Measurements from ENCODE around the gene ERAS.

ERAS gene, protein sequence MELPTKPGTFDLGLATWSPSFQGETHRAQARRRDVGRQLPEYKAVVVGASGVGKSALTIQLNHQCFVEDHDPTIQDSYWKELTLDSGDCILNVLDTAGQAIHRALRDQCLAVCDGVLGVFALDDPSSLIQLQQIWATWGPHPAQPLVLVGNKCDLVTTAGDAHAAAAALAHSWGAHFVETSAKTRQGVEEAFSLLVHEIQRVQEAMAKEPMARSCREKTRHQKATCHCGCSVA

DNA sequence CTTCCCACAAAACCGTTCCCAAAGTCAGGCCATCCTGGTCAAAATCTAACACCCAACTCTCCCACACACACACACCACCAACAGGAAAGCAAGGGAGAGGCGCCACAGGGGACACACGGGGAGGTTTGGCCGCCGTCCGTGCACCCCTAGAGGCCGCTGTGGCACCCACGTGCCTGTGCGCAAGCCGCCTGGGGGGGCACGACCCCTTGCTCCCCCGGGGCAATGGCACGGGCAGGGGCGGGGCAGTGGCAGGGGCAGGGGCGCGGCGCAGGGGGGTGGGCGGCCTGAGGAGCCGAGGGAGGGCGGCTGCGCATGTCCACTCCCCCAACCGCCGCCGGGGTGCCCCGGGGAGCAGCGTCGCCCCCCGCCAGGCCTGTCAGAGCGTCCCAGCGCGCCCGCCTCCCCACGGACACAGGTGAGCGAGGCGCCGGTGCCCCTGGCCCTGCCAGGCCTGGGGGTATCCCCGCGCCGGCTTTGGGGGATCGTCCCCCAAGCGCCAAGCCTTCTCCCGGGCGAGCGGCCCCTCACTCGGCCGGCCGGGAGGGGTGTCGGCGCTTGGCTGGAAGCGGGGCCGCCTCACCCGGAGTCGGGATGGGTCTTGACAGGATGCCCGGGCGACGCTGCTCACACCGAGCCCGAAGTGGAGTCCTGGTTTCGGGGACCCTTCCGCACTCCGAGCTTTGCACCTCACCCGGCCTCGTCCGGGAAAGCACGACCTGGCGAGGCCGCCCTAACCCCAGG, at the start of gene ERAS:
Gene ERAS, plus strand, starts transcription at position 379 of the 741 bp plus-strand sequence. CDS start 2,611 bp downstream, outside the sequence.
- no peak for DNase-seq

DNA sequence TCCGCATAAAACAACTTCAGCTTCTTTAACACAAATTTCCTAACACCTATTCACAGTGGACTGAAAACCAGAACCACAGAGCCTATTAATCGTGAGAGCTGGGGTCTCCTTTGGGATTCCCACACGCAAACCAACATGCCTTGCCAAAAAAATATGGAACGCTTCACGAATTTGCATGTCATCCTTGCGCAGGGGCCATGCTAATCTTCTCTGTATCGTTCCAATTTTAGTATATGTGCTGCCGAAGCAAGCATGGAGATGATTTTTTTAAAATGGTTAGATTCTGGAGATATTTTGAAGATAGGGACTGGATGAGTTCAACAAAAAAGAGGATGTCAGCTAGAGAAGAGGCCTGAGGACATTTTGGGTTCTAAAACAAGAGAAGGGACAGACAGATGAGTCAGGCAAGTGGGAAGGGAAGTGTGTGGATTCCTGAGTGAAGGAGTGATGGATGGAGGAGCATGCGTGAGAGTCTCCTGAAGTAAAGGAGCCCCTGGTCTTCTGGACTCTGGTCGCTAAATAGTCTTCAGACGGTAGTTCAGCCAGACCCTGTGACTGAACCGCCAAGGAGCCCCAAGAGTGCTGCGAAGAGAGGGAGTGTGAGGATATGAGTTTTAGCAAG, 49.4 kb upstream of the ERAS start:
- no peak for DNase-seq

DNA sequence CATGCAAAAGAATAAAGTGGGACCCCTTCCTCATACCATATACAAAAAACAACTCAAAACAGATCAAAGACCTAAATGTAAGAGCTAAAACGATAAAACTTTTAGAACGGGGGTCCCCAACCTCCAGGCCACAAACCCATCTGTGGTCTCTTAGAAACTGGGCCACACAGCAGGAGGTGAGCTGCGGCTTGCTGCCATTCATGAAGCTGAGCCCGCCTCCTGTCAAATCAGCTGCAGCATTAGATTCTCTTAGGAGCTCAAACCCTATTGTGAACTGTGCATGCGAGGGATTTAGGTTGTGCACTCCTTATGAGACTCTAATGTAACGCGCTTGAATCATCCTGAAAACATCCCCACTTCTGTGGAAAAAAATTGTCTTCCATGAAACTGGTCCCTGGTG, 46.9 kb upstream of the ERAS start:
- DNase-seq: no peak

DNA sequence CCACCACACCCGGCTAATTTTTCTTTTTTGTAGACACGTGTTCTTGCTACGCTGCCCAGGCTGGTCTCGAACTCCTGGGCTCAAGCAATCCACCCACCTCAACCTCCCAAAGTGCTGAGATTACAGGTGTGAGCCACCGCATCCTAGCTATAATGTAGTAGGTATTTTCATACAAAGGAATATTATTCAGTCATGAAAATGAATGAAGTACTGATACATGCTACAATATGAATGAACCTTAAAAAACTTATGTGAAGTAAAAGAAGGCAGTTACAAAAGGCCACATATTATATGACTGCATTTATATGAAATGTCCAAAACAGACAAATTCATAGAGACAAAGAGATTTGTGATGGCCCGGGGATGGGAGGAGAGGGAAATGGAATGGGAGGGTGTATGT, 44.6 kb upstream of the ERAS start:
- no peak for DNase-seq

DNA sequence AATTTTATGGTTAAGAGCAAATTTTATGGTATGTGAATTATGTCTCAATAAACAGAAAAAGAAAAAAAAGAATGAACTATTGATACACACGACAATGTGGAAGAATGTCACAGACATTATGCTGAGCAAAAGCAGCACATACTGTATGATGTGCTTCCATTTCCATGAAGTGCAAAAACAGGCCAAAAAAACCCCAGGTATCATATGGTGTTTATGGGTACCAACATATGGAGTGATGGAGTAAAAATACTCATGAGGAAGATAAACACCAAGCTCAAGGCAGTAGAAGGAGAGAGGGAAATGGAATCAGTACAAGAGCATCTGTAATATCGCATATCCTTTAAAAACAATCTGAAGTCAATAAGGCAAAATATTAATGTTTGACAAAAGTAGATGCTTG, 44.1 kb upstream of the ERAS start:
- DNase-seq: no peak

DNA sequence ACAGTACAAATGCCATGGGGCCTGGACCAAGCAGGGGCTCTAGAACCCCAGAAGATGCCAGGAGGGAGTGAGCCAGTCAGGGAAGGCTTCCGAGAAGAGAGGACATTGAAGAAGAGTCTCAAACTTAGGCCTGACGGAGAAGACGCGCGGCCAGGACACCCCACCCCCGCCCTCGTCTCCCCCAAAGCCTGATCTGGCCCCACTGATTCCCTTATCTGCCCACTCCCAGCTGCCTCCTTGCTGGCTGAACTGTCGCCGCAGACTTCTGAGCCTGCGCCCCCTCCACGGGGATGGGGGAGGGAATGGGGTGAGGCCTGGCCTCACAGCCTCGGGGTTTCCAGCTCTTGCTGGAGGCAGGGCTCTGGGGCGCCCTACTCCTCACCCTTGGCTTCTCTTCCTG, 43.5 kb upstream of the ERAS start:
- DNase-seq: no peak

DNA sequence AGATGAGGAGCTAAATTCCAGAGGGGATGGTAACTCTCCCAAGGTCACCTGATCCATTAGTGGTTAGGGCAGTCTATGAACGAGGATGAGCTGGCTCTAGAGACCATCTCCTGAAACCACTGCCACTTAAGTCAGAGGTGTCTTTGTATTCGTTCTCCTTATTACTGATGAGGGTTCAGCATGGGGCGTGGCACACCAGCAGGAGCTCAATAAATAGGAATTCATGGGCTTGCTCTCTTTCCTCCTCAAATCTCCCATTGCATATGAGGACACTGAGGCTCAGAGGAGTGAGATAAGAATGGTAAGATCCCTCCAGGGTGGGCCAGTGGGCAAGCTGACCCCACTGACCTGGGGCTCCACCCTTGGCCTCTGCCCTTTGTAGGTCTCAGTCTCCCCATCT, 41.6 kb upstream of the ERAS start:
- no peak for DNase-seq

DNA sequence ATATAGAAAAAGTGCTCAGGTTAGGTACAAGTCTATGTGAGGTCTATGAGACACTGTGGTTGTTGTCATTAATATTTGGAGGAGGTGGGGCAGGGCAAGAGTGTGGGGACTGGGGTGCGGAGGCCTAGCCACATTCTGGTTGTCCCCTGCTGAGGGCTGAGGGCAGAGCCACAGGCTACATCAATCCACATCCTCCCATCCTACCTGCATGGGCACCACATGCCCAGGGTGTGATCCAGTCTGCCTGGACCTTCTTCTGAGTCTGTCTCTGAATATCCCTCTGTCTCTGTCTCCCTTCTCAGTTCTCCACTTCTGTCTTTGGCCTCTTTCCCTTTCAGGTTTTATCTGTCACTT, 41.1 kb upstream of the ERAS start:
- no peak for DNase-seq

DNA sequence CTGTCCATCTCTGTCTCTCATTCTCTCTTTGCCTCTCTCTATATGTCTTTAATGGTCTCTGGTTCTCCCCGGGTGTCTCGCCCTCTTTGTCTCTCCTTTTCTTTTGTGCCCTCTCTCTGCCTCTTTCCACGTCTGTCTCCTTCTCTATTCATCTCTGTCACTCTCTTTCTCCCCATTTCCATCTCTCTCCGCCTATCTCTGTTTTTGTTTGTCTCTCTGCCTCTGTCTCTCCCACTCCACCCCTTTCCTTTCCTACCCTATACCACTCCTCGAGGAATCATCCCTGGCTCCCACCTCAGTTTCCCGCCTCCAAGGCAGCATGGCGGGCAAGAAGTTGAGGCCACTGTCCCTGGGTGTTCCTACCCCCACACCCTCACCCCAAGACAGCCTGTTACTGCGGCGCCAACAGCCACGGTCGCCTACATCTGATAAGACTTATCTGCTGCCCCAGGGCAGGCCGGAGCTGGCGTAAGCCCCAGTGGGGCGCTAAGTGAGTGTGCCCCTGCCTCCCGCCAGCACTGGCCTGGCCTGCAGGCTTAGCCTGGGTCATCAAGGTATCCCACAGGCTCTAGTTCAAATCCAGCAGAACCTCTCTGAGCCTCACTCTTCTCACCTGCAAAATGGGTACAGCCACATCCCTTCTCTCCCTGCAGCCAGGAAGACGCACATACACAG, 40.6 kb upstream of the ERAS start:
- no peak for DNase-seq

DNA sequence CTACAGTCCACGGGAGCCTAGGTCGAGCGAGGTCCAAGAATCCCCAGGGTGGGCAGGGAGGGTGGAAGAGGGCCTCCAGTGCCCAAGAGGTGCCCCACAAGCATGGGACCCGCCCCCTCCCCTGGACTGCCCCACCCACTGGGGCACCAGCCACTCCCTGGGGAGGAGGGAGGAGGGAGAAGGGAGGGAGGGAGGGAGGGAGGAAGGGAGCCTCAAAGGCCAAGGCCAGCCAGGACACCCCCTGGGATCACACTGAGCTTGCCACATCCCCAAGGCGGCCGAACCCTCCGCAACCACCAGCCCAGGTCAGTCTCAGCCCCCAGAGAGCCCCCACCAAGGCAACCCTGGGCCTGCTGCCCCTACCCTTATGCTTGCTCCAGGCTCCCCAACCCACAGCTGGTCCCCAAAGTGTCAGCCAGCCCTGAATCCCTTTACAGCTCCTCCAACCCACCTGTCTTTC, 39.9 kb upstream of the ERAS start, which contains the start of gene GATA1:
Gene GATA1, plus strand, starts transcription at position 250 of the 460 bp plus-strand sequence. CDS start 4,520 bp downstream, outside the sequence.
- DNase-seq: no peak

DNA sequence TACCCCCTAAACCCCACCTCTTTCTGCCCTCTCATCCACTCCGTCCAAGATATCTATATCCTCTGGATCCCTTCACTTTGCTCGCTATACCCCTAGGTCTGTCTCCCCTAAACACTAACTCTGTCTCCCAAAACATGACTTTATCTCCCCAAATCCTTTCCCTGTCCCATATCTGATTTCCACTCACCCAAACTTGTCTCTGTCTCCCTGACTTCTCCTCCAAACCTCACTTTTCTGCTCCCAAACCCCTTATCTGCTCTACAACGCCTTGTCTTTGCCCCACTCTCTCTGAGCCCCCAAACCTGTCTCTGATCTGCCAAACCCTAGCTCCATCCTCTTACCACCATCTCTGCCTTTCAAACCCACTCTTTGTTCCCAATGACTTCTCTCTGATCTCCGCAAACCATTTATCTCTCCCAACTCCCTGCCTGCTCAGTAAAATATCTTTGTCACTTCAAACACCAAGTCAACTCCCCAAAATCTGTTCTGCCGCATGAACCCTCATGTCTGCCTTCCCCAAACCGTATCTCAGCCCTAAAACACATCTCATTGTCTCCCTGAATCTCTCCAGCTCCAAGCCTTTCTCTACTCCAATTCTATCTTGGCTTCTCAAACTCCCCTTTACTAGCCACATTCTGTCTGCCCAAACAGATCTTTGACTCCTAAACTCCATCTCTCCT, 39.3 kb upstream of the ERAS start:
- no peak for DNase-seq

DNA sequence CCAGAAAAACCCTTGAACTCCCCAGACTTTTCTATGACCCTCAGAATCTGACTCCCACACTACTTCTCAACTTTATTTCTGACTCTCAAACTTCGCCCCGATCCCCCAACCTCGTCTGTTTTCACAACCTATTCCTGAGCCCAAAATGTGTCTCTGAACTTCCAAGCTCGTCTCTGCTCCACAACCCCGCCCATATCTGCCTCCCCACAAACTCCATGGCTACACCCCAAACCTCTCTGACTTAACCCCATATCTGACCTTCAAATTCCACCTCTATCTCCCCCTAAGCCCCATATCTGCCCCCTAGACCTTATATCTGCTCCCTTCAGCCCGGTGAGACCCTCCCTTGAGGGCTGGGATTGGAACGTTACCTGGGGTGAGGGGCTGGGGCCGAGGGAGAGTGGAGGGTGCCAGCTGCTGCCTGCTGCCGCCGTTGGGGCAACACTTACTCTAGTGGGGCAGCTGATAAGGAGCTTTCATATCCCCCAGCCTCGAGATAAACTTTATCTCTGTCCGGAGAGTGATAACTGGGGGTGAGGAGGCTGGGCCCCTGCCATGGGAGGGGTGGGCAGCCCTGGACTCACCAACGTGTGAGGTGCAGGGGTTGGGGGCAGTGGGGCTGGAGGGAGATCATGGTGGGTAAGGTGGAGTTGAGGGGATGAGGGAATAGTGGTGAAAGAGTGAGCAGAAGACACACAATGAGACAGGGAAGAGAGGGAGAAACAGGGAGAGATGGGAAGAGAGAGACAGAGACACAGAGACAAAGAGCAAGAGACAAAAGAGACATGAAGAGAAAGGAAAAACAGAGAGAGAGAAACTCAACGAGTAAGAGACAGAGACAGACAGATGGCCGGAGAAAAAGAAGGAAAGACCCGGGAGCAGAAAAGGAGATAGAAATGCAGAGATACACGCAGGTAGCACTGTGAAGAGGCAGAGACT, 38.5 kb upstream of the ERAS start:
- no peak for DNase-seq

DNA sequence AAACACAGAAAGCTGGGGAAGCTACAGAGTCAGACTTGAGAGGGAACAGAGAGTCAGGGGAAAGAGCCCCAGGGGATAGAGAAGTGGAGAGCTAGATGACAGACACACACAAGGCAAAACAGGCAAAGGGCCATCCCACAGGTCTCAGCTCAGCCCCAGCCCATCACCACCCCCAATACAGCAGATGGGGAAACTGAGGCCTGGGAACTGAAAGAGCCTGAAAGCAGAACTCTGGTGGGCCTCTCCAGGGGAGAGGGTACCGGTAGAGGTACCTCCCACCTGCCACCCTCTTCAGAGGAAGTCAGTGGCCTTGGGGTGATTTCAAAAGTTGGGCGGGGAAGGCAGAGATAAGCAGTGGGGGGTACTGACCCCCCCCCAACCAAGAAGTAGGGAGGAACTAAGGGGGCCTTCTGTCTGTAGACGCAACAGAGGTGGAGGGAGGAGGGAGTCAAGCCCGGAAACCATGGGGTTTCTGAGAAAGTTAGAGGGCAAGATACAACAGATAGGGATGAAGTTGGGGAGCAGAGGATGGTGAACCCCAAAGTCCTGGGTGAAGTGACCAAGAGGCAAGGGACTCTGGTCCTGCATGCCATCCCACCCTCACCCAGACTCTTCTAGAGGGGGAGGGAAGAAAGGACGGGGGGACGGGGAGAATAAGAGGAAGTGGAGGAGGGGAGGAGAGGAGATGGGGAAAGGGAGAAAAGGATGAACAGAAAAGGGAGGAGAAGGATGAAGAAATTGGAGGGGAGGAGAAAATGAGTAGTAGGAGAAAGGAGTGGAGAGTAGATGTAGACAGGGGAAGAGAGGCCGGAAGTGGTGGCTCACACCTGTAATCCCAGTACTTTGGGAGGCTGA, 36.7 kb upstream of the ERAS start:
- no peak for DNase-seq

DNA sequence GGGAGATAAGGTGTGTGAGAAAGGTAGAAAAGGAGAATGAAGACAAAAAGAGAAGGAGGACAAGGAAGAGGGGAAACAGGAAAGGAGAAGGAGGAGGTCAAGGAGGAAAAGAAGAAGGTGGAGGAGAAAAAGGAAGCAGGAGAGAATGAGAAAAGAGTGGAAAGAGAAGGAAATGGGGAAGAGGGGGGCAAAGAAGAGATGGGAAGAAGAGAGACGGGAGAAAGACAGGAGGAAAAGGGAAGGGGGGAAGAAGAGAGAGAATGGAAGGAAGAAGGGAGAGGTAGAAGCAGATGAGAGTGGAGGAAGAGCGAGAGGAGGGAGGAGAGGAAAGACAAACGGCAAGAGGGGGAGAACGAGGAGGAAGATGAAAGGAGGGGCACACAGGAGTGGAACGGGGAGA, 35.8 kb upstream of the ERAS start:
- no peak for DNase-seq

DNA sequence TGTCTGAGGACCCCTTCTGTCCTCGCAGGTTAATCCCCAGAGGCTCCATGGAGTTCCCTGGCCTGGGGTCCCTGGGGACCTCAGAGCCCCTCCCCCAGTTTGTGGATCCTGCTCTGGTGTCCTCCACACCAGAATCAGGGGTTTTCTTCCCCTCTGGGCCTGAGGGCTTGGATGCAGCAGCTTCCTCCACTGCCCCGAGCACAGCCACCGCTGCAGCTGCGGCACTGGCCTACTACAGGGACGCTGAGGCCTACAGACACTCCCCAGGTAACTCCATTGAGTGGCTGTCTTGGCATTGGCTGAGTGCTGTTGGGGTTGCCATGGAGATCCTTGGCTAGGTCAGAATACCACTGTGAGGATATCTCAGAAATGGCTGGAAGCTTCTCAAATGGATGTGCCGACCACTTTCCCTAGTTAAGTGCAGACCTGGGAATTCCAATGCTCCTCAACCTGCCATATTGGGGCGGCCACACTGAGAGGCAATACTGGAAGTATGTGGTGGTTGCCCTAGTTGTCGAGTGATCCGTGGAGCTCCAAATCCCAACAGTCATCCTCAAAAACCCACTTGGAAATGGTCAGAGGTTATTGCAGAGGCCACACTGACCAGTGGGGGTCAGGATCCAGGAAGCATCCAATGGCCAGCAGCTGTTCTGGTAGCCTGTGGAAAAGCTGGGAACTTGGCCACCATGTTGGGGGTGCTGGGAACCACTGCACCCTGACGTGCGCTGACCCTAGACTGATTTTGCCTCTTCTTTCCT, 35.1 kb upstream of the ERAS start:
- DNase-seq: no peak

DNA sequence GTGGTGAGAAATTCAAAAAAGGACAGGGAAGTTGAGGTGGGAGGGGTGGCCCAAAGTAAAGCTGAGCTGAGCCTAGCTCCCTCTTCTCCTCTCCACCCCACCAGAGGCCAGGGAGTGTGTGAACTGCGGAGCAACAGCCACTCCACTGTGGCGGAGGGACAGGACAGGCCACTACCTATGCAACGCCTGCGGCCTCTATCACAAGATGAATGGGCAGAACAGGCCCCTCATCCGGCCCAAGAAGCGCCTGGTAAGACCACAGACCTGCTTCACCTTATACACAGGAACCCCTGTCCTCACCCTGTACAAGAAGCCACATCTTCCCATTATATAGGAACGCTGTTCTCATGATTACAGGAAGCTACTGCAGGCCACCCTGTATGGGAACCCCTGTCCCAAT, 34.1 kb upstream of the ERAS start:
- DNase-seq: no peak

DNA sequence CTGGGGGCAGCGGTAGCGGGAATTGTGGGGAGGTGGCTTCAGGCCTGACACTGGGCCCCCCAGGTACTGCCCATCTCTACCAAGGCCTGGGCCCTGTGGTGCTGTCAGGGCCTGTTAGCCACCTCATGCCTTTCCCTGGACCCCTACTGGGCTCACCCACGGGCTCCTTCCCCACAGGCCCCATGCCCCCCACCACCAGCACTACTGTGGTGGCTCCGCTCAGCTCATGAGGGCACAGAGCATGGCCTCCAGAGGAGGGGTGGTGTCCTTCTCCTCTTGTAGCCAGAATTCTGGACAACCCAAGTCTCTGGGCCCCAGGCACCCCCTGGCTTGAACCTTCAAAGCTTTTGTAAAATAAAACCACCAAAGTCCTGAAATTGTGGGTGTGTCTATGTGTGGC, 32.4 kb upstream of the ERAS start:
- DNase-seq: no peak

DNA sequence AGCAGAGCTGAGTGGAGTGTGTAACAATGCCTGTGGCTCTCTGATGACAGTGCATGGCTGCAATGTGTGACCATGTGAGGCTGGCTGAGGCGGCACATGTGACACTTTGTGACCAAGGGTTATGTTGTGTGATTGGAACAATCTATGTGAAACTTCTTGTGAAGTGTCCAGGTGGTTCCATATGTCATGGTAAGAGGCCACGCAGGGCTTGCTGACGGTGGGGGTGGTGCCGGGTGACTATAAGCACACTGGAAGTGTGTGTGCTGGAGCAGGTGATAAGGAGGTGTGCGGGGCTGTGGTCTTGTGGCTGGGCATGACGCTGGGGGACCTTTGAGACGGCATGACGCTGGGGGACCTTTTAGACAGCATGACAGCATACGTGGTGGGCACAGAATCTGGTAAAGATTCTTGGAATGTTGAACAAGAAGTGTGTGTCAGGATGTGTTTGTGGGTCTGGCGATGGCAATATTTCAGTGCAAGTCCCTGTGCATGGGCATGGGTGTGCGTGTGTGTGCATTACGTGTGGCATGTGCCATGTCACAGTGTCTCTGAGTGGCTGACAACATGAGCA, 31.9 kb upstream of the ERAS start:
- no peak for DNase-seq

DNA sequence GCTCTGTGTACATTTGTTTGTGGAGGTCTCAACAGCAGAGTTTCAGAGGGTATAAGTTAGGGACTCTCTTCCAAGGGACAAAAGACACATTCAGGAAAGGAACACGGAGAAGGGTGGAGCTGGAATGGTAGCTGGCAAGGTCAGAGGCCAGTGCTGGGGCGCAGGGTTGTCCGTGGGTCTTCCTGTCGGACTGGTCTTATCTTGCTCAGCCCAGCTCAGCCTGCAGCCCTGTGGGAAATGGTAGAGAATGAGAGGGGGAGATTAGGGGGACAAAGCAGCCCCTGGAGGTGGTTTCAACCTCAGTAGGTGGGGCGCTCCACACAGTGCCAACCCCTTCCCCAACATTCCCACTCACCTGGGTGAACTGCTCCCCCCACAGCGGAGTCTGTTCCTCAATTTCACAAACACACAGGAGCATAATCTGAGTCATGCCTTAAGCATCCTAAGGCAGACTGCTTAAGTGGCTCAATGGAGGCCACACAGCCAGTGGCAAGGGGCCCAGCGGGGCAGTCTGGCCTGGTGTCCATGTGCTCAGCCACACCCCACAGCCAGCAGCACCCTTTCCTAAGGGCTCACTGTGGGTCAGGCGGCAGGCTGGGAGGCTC, 31.3 kb upstream of the ERAS start:
- DNase-seq: no peak
